CD14-positive monocyte (primary cell): ENCODE data around the gene INCENP. TPM values are rescaled to one million over a fixed set of nuclear protein-coding genes. Genes with fewer than 3 reads are reported as not detected.

ENCODE experiments used
- DNase-seq, 3 donors: peaks; one replicate each; pipeline ENCODE4 v3.0.0-alpha.2; 2011 to 2022
- H2AFZ ChIP-seq: 2 replicates; pipeline ENCODE4 v1.6.0; 2012; ENCODE audit warnings: mild to moderate bottlenecking, low read depth, low read length, inconsistent platforms; ENCODE audit not compliant: insufficient read depth, poor library complexity, severe bottlenecking
- H3K27ac ChIP-seq, 2 donors: 1 replicate in 1 of 2; 2 replicates in 1 of 2; pipeline ENCODE4 v1.5.1; 2012 to 2013; ENCODE audit warnings: low read length in 2 of 2, control low read depth in 1 of 2, inconsistent platforms in 1 of 2, low read depth in 1 of 2, mild to moderate bottlenecking in 1 of 2
- H3K27me3 ChIP-seq, 2 donors: one replicate each; pipeline versions ENCODE4 v1.6.0 to v1.6.1; 2011 to 2013; ENCODE audit warnings: low read length in 2 of 2; ENCODE audit not compliant: control insufficient read depth in 2 of 2, insufficient read depth in 2 of 2
- H3K36me3 ChIP-seq, 2 donors: replicated peaks in 1 of 2; 1 replicate in 1 of 2; 2 replicates in 1 of 2; pipeline versions ENCODE4 v1.5.1 to v1.6.1; 2012 to 2013; ENCODE audit warnings: low read length in 2 of 2, control low read depth in 1 of 2, inconsistent platforms in 1 of 2, mild to moderate bottlenecking in 1 of 2; ENCODE audit not compliant: insufficient read depth in 2 of 2, control insufficient read depth in 1 of 2
- H3K4me1 ChIP-seq, 2 donors: 1 replicate in 1 of 2; 2 replicates in 1 of 2; pipeline versions ENCODE4 v1.5.1 to v1.6.1; 2012 to 2013; ENCODE audit warnings: low read length in 2 of 2, control low read depth in 1 of 2, inconsistent platforms in 1 of 2, mild to moderate bottlenecking in 1 of 2, moderate library complexity in 1 of 2; ENCODE audit not compliant: insufficient read depth in 2 of 2, control insufficient read depth in 1 of 2
- H3K4me2 ChIP-seq: replicated peaks from 2 replicates; pipeline ENCODE3; 2012; ENCODE audit warnings: low read length, moderate library complexity, mild to moderate bottlenecking; ENCODE audit not compliant: poor library complexity, severe bottlenecking; ENCODE audit errors: extremely low read depth
- H3K4me3 ChIP-seq, 3 experiments: fragments of 200-600 bp in 1 of 3; sonication (generic) in 1 of 3; replicated peaks in 1 of 3; 1 replicate in 2 of 3; 2 replicates in 1 of 3; pipeline ENCODE4 v1.5.1; 2011 to 2013; ENCODE audit warnings: low read length in 3 of 3, mild to moderate bottlenecking in 3 of 3, control low read depth in 2 of 3, low read depth in 2 of 3, inconsistent platforms in 1 of 3, moderate library complexity in 1 of 3
- H3K79me2 ChIP-seq: 2 replicates; pipeline ENCODE4 v1.6.0; 2012; ENCODE audit warnings: mild to moderate bottlenecking, control low read depth, inconsistent platforms, low read length, moderate library complexity; ENCODE audit not compliant: insufficient read depth
- H3K9ac ChIP-seq: 2 replicates; pipeline ENCODE4 v1.6.0; 2017; ENCODE audit warnings: low read length, mild to moderate bottlenecking; ENCODE audit not compliant: insufficient read depth, poor library complexity, severe bottlenecking
- H3K9me3 ChIP-seq, 2 donors: replicated peaks in 1 of 2; 1 replicate in 1 of 2; 2 replicates in 1 of 2; pipeline versions ENCODE4 v1.5.1 to v1.6.1; 2012 to 2013; ENCODE audit warnings: low read length in 2 of 2, control low read depth in 1 of 2; ENCODE audit not compliant: control insufficient read depth in 1 of 2, insufficient read depth in 1 of 2
- H4K20me1 ChIP-seq: 2 replicates; pipeline ENCODE4 v1.6.0; 2012; ENCODE audit warnings: mild to moderate bottlenecking, low read length, control low read depth, moderate library complexity; ENCODE audit not compliant: insufficient read depth
- H3K27ac Mint-ChIP-seq, 7 donors: one replicate each; pipeline ENCODE4 v1.8.0; 2020; ENCODE audit warnings: mild to moderate bottlenecking in 7 of 7, mixed read lengths in 7 of 7, moderate library complexity in 6 of 7, inconsistent platforms in 2 of 7
- H3K27me3 Mint-ChIP-seq, 3 donors: one replicate each; pipeline ENCODE4 v1.8.0; 2021 to 2022; ENCODE audit warnings: low read depth in 3 of 3, mild to moderate bottlenecking in 3 of 3, mixed read lengths in 3 of 3, moderate library complexity in 3 of 3, inconsistent platforms in 1 of 3
- H3K36me3 Mint-ChIP-seq, 2 donors: one replicate each; pipeline ENCODE4 v1.8.0; 2020; ENCODE audit warnings: mixed read lengths in 2 of 2, inconsistent platforms in 1 of 2, mild to moderate bottlenecking in 1 of 2
- H3K4me1 Mint-ChIP-seq: one replicate; pipeline ENCODE4 v1.8.0; 2020; ENCODE audit warnings: mild to moderate bottlenecking, mixed read lengths
- H3K4me3 Mint-ChIP-seq, 2 donors: one replicate each; pipeline ENCODE4 v1.8.0; 2020; ENCODE audit warnings: mild to moderate bottlenecking in 2 of 2, mixed read lengths in 2 of 2, moderate library complexity in 1 of 2
- H3K9me3 Mint-ChIP-seq, 7 donors: one replicate each; pipeline ENCODE4 v1.8.0; 2020 to 2022; ENCODE audit warnings: mixed read lengths in 7 of 7, mild to moderate bottlenecking in 6 of 7, moderate library complexity in 6 of 7, inconsistent platforms in 2 of 7
- WGBS: methylation state at CpG from one replicate; pipeline ENCODE4 v1.1.5; 2013; ENCODE audit warnings: missing lambda C conversion rate; ENCODE audit not compliant: insufficient coverage; 5-methylcytosine and 5-hydroxymethylcytosine counted together
- intact Hi-C, 2 donors: fragments of 100-400 bp; cut with micrococcal nuclease; formaldehyde crosslinking; loops; one replicate each; pipeline versions ENCODE4 v1.15.0 to v1.15.1; 2023
- polyA plus RNA-seq, 3 donors: library from polyadenylated mRNA; depleted of rRNA in 1 of 3; unstranded in 2 of 3; stranded (reverse) in 1 of 3; fragments of 300-500 nt in 2 of 3; fragments of >200 nt in 1 of 3; fragmentation: Illumina TruSeq in 2 of 3; gene quantifications; 1 replicate in 2 of 3; 2 replicates in 1 of 3; pipeline ENCODE4 v1.2.3, GENCODE V29; 2012 to 2021
- TF ChIP-seq, protein P1 (sequence below): fragments of 200-600 bp; IDR thresholded peaks from one replicate; pipeline ENCODE4 v1.8.0; 2022; ENCODE audit warnings: antibody characterized with exemption, mild to moderate bottlenecking

The INCENP gene
- polyA plus RNA-seq, 3 donors = 0.75 to 7.0 (median 1.0) TPM

DNA sequence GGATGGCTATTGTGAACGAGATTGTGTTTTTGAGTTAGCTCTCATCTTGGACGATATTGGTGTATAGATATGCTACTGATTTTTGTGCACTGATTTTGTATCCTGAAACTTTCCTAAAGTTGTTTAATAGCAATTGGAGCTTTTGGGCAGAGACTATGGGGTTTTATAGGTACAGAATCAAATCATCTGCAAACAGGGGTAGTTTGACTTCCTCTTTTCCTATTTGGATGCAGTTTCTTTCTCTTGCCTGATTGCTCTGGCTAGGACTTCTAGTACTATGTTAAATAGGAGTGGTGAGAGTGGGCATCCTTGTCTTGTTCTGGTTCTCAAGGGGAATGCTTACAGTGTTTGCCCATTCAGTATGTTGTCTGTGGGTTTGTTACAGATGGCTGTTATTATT lies 57.3 kb downstream of the INCENP start:
- Histone ChIP-seq H3K4me2 (no peak overlapping the region), H4K20me1 (no peaks in the 10 kb centered on the region), H2AFZ (no peak overlapping the region), H3K27ac (no peak overlapping the region), H3K9me3 (no peaks in the 10 kb centered on the region), H3K9ac (no peak overlapping the region), H3K4me1 (no peaks in the 10 kb centered on the region), H3K79me2 (no peaks in the 10 kb centered on the region), H3K27me3 (no peaks in the 10 kb centered on the region), H3K36me3 (no peaks in the 10 kb centered on the region), H3K4me3 (no peak overlapping the region)
- TF ChIP-seq, protein P1, sequence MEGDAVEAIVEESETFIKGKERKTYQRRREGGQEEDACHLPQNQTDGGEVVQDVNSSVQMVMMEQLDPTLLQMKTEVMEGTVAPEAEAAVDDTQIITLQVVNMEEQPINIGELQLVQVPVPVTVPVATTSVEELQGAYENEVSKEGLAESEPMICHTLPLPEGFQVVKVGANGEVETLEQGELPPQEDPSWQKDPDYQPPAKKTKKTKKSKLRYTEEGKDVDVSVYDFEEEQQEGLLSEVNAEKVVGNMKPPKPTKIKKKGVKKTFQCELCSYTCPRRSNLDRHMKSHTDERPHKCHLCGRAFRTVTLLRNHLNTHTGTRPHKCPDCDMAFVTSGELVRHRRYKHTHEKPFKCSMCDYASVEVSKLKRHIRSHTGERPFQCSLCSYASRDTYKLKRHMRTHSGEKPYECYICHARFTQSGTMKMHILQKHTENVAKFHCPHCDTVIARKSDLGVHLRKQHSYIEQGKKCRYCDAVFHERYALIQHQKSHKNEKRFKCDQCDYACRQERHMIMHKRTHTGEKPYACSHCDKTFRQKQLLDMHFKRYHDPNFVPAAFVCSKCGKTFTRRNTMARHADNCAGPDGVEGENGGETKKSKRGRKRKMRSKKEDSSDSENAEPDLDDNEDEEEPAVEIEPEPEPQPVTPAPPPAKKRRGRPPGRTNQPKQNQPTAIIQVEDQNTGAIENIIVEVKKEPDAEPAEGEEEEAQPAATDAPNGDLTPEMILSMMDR = no peak
- no peak overlapping the region for H3K27ac Mint-ChIP-seq
- peaks cover 9 to 16% (median 11%) of the 10 kb centered on the region in 3 donors for H3K27me3 Mint-ChIP-seq
- WGBS = 100% methylated on average over 2 of the region's 2 CpGs
- H3K36me3 Mint-ChIP-seq = no peaks in the 10 kb centered on the region
- intact Hi-C loops = no loop called here
- H3K4me1 Mint-ChIP-seq = no peaks in the 10 kb centered on the region
- H3K9me3 Mint-ChIP-seq = peaks cover 0 to 10% (median 2%) of the 10 kb centered on the region in 7 donors
- H3K4me3 Mint-ChIP-seq = no peak overlapping the region
- DNase-seq = no peak

DNA sequence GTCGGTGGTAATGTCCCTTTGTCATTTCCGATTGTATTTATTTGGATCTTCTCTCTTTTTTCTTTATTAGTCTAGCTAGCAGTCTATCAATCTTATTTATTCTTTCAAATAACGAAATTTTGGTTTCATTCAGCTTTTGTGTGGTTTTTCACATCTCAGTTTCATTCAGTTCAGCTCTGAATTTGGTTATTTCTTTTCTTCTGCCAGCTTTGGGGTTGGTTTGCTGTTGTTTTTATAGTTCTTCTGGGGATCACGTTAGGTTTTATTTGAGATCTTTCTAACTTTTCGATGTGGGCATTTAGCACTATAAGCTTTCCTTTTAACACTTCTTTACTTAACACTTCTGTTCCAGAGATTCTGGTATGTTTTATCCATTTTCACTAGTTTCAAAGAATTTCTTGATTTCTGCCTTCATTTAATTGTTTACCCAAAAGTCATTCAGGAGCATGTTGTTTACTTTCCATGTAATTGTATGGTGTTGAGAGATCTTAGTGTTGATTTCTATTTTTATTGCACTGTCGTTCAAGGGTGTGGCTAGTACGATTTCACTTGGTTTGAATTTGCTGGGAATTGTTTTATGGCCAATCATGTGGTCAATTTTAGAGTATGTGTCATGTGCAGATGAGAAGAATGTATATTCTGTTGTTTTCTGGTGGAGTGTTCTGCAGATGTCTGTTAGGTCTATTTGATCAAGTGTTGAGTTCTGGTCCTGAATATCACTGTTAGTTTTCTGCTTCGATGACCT lies 58.5 kb downstream of the INCENP start:
- H3K4me1 ChIP-seq = no peaks in the 10 kb centered on the region
- H3K4me1 Mint-ChIP-seq = no peaks in the 10 kb centered on the region
- 74% methylated on average over 3 of the region's 8 CpGs for WGBS
- H4K20me1 ChIP-seq = no peaks in the 10 kb centered on the region
- H3K36me3 ChIP-seq = no peaks in the 10 kb centered on the region
- H2AFZ ChIP-seq = no peak overlapping the region
- no peak for DNase-seq
- peaks cover 0 to 10% (median 2%) of the 10 kb centered on the region in 7 donors for H3K9me3 Mint-ChIP-seq
- H3K36me3 Mint-ChIP-seq = no peaks in the 10 kb centered on the region
- no peak overlapping the region for H3K4me3 Mint-ChIP-seq
- no peaks in the 10 kb centered on the region for H3K79me2 ChIP-seq
- intact Hi-C loops = no loop called here
- no peak overlapping the region for H3K9ac ChIP-seq
- H3K4me3 ChIP-seq = no peak overlapping the region
- no peak overlapping the region for H3K27ac ChIP-seq
- H3K4me2 ChIP-seq = no peak overlapping the region
- no peaks in the 10 kb centered on the region for H3K27me3 ChIP-seq
- no peaks in the 10 kb centered on the region for H3K9me3 ChIP-seq
- TF ChIP-seq, protein P1 = no peak
- peaks cover 7 to 16% (median 14%) of the 10 kb centered on the region in 3 donors for H3K27me3 Mint-ChIP-seq
- no peak overlapping the region for H3K27ac Mint-ChIP-seq
